Hematopoietic multipotent progenitor cell treated with erythropoietin and hydrocortisone succinate and interleukin-3 and kit ligand, for 6 days (in vitro differentiated cells): ENCODE data around the gene PGLYRP3.

ENCODE experiments used
- DNase-seq: peaks from one replicate; pipeline ENCODE4 v3.0.0-alpha.2; 2015

Gene PGLYRP3

GRCh38 chr1:153253693-153254092, 59.1 kb downstream of the PGLYRP3 start:
- no peak for DNase-seq

- no peak for DNase-seq
Observed at GRCh38 chr1:153253076-153253475, 59.7 kb downstream of the PGLYRP3 start.

- no peak for DNase-seq
Observed at GRCh38 chr1:153251988-153252387, 60.8 kb downstream of the PGLYRP3 start.

GRCh38 chr1:153251562-153251961, 61.2 kb downstream of the PGLYRP3 start:
- no peak for DNase-seq

GRCh38 chr1:153251087-153251486, 61.7 kb downstream of the PGLYRP3 start:
- no peak for DNase-seq

GRCh38 chr1:153250166-153250565, 62.6 kb downstream of the PGLYRP3 start:
- no peak for DNase-seq

- no peak for DNase-seq
Observed at GRCh38 chr1:153248176-153248879, 64.4 kb downstream of the PGLYRP3 start.
